ENCODE results near the gene NDST3. TPM values are rescaled to one million over a fixed set of nuclear protein-coding genes. Genes with fewer than 3 reads are reported as not detected.

The NDST3 gene
- total RNA-seq, 1 donor from 2014 or later, result 0.49 TPM

DNA sequence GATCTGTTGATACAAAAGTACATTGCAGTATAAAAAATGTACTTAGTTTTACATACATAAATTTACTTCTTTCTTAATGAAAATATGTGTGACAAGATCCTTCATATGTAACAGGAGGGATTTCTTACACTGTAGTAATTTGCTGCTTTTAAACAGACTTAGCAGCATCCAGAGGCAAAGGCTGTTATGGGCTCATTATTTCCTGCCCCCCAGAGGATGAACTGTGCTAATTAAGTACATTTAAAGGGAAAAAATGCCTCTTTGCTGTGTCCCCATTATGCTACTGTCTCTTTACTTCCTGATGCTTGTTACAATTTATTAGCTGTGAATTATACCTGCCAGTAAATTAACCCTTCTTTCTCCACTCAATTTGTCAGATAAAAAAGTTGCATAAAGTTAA lies 47.1 kb downstream of the NDST3 start:
- Mint-ChIP-seq H3K36me3 (no peaks in the 10 kb centered on the region), H3K27me3 (ENCODE audit: insufficient read depth, low read depth) (peaks cover 4% of the 10 kb centered on the region), H3K9me3 (peaks cover 5% of the 10 kb centered on the region), H3K27ac (no peak overlapping the region), H3K4me3 (no peak overlapping the region), H3K4me1 (peaks cover 9% of the 10 kb centered on the region)
- H3K79me2 ChIP-seq (ENCODE audit: low read depth), result no peaks in the 10 kb centered on the region
- no peak overlapping the region for H3K4me3 ChIP-seq
- H4K20me1 ChIP-seq (ENCODE audit: low read depth), result no peaks in the 10 kb centered on the region
- H3F3A ChIP-seq (ENCODE audit: low read depth), result no peaks in the 10 kb centered on the region
- H3K9me3 ChIP-seq (ENCODE audit: low read depth), result no peaks in the 10 kb centered on the region
- H3K27ac ChIP-seq, result no peak overlapping the region
- H3K4me2 ChIP-seq, result no peak overlapping the region
- no peaks in the 10 kb centered on the region for H3K27me3 ChIP-seq
- H3K36me3 ChIP-seq, result no peaks in the 10 kb centered on the region
- no peak overlapping the region for H2AFZ ChIP-seq (replicated peaks)
- H3K4me1 ChIP-seq, result no peaks in the 10 kb centered on the region
- TF ChIP-seq, protein P1, sequence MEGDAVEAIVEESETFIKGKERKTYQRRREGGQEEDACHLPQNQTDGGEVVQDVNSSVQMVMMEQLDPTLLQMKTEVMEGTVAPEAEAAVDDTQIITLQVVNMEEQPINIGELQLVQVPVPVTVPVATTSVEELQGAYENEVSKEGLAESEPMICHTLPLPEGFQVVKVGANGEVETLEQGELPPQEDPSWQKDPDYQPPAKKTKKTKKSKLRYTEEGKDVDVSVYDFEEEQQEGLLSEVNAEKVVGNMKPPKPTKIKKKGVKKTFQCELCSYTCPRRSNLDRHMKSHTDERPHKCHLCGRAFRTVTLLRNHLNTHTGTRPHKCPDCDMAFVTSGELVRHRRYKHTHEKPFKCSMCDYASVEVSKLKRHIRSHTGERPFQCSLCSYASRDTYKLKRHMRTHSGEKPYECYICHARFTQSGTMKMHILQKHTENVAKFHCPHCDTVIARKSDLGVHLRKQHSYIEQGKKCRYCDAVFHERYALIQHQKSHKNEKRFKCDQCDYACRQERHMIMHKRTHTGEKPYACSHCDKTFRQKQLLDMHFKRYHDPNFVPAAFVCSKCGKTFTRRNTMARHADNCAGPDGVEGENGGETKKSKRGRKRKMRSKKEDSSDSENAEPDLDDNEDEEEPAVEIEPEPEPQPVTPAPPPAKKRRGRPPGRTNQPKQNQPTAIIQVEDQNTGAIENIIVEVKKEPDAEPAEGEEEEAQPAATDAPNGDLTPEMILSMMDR (IDR thresholded peaks at IDR 0.05), result peak; percentile 7
- no peak for TF ChIP-seq EZH2phosphoT487 (IDR thresholded peaks at IDR 0.05)
- no peak overlapping the region for H3K9ac ChIP-seq
- DNase-seq (ENCODE audit: low spot score), result no peak

DNA sequence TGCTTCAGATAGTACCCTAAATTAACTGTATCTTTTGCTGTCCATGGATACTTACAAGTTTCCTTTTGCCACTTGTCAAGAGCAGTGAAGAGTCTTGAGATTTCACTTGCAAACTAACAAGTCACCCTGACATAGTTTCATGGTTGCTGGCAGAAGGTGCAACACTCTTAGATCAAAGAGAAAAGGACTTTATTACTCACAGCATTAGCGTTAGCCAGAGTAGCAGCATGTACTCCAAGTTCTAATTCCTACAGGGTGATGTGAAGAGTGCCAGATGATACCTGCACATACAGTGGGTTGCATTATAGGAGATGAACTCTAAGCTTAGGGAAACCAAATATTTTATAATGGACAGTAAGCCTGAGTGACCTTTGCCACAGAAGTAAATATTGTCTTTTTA lies 47.9 kb downstream of the NDST3 start:
- no peak overlapping the region for H3K27ac ChIP-seq
- H3K4me2 ChIP-seq, result no peak overlapping the region
- H3F3A ChIP-seq (ENCODE audit: low read depth), result no peaks in the 10 kb centered on the region
- H3K27me3 ChIP-seq, result no peaks in the 10 kb centered on the region
- no peaks in the 10 kb centered on the region for H4K20me1 ChIP-seq (ENCODE audit: low read depth)
- peaks cover 4% of the 10 kb centered on the region for H3K27me3 Mint-ChIP-seq (ENCODE audit: insufficient read depth, low read depth)
- H3K79me2 ChIP-seq (ENCODE audit: low read depth), result no peaks in the 10 kb centered on the region
- H3K27ac Mint-ChIP-seq, result no peak overlapping the region
- peaks cover 2% of the 10 kb centered on the region for H3K9me3 Mint-ChIP-seq
- TF ChIP-seq EZH2phosphoT487 (IDR thresholded peaks at IDR 0.05) (no peak), EZH2 (IDR thresholded peaks at IDR 0.05) (no peak)
- TF ChIP-seq, protein P1 (IDR thresholded peaks at IDR 0.05), result no peak
- H3K4me3 ChIP-seq, result no peak overlapping the region
- no peak overlapping the region for H2AFZ ChIP-seq (replicated peaks)
- DNase-seq (ENCODE audit: low spot score), result no peak
- no peaks in the 10 kb centered on the region for H3K9me3 ChIP-seq (ENCODE audit: low read depth)
- H3K4me3 Mint-ChIP-seq, result no peak overlapping the region
- H3K4me1 ChIP-seq, result no peaks in the 10 kb centered on the region
- H3K4me1 Mint-ChIP-seq, result peaks cover 16% of the 10 kb centered on the region
- no peaks in the 10 kb centered on the region for H3K36me3 ChIP-seq
- no peak overlapping the region for H3K9ac ChIP-seq
- no peaks in the 10 kb centered on the region for H3K36me3 Mint-ChIP-seq

- Histone ChIP-seq H3K4me3 (no peak overlapping the region), H3K27ac (no peak overlapping the region)
- H3K27ac Mint-ChIP-seq, result peak overlapping the region; percentile 11
Observed at GRCh38 chr4:118085700-118086099, 51.4 kb downstream of the NDST3 start.

More at GRCh38 chr4:118085700-118086099, 51.4 kb downstream of the NDST3 start:
- H3K4me2 ChIP-seq, result no peak overlapping the region
- Mint-ChIP-seq H3K36me3 (no peaks in the 10 kb centered on the region), H3K4me3 (no peak overlapping the region), H3K4me1 (peaks cover 20% of the 10 kb centered on the region), H3K27me3 (ENCODE audit: insufficient read depth, low read depth) (peaks cover 4% of the 10 kb centered on the region), H3K9me3 (peaks cover 2% of the 10 kb centered on the region)
- H3K4me1 ChIP-seq, result no peaks in the 10 kb centered on the region
- H3K79me2 ChIP-seq (ENCODE audit: low read depth), result no peaks in the 10 kb centered on the region
- TF ChIP-seq EZH2phosphoT487 (IDR thresholded peaks at IDR 0.05) (no peak), EZH2 (IDR thresholded peaks at IDR 0.05) (no peak)
- TF ChIP-seq, protein P1 (IDR thresholded peaks at IDR 0.05), result no peak
- DNase-seq (ENCODE audit: low spot score), result no peak
- H3K27me3 ChIP-seq, result no peaks in the 10 kb centered on the region
- no peaks in the 10 kb centered on the region for H3K36me3 ChIP-seq
- H2AFZ ChIP-seq (replicated peaks), result no peak overlapping the region
- no peaks in the 10 kb centered on the region for H3K9me3 ChIP-seq (ENCODE audit: low read depth)
- no peak overlapping the region for H3K9ac ChIP-seq
- H4K20me1 ChIP-seq (ENCODE audit: low read depth), result no peaks in the 10 kb centered on the region
- H3F3A ChIP-seq (ENCODE audit: low read depth), result no peaks in the 10 kb centered on the region

All from neural progenitor cell (in vitro differentiated cells).